HL-60 (cell line): ENCODE results near the gene ADD2.

Source experiments
- DNase-seq, 2 experiments: peaks; one replicate each; pipeline ENCODE4 v3.0.0-alpha.2; 2010 to 2020; ENCODE audit warnings: low read depth in 1 of 2, low spot score in 1 of 2
- H3K27ac ChIP-seq: fragments of 250-450 bp; sonication (Bioruptor Pico); replicated peaks from 2 replicates; pipeline ENCODE4 v1.5.1; 2020; ENCODE audit warnings: mild to moderate bottlenecking, moderate library complexity
- H3K27me3 ChIP-seq: fragments of 250-450 bp; sonication (Bioruptor Pico); 2 replicates; pipeline ENCODE4 v1.5.1; 2021; ENCODE audit warnings: mild to moderate bottlenecking, moderate library complexity; ENCODE audit not compliant: insufficient read depth, poor library complexity, severe bottlenecking
- H3K4me3 ChIP-seq: replicated peaks from 2 replicates; pipeline ENCODE4 v1.5.1; 2011; ENCODE audit warnings: mild to moderate bottlenecking, control low read depth, low read length; ENCODE audit not compliant: insufficient read depth
- GABPA ChIP-seq: IDR thresholded peaks from 2 replicates; pipeline ENCODE4 v1.6.1; 2012; ENCODE audit warnings: low read depth
- POLR2AphosphoS5 ChIP-seq: IDR thresholded peaks from 2 replicates; pipeline ENCODE4 v1.6.1; 2012; ENCODE audit warnings: low read depth
- SPI1 ChIP-seq: IDR thresholded peaks from 2 replicates; pipeline ENCODE4 v1.6.1; 2012; ENCODE audit warnings: low read depth, mild to moderate bottlenecking, borderline replicate concordance
- TF ChIP-seq, protein P1 (sequence below): IDR thresholded peaks from 2 replicates; pipeline ENCODE4 v1.6.1; 2012; ENCODE audit warnings: low read depth; ENCODE audit not compliant: insufficient replicate concordance
- TF ChIP-seq, protein P2 (sequence below): IDR thresholded peaks from one replicate; pipeline ENCODE4 v1.5.1; 2011; ENCODE audit warnings: low read length, control low read depth, inconsistent platforms; ENCODE audit not compliant: insufficient read depth

The ADD2 gene

DNA sequence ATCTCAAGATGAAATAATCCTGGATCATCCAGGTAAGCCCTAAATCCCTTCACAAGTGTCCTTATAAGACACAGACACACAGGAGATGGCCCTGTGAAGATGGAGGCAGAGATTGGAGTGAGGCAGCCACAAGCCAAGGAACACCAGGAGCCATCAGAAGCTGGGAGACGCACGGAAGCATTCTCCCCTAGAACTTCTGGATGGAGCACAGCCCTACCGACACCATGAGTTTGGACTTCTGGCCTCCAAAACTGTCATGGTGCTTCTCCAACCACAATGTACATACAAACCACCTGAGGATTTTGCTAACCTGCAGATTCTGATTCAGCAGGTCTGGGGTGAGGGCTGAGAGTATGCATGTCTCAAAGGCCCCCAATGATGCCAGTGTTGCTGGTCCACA, 42.5 kb downstream of the ADD2 start:
- Histone ChIP-seq H3K27me3 (no peaks in the 10 kb centered on the region), H3K27ac (no peak overlapping the region), H3K4me3 (no peak overlapping the region)
- DNase-seq: no peak
- TF ChIP-seq, protein P1, sequence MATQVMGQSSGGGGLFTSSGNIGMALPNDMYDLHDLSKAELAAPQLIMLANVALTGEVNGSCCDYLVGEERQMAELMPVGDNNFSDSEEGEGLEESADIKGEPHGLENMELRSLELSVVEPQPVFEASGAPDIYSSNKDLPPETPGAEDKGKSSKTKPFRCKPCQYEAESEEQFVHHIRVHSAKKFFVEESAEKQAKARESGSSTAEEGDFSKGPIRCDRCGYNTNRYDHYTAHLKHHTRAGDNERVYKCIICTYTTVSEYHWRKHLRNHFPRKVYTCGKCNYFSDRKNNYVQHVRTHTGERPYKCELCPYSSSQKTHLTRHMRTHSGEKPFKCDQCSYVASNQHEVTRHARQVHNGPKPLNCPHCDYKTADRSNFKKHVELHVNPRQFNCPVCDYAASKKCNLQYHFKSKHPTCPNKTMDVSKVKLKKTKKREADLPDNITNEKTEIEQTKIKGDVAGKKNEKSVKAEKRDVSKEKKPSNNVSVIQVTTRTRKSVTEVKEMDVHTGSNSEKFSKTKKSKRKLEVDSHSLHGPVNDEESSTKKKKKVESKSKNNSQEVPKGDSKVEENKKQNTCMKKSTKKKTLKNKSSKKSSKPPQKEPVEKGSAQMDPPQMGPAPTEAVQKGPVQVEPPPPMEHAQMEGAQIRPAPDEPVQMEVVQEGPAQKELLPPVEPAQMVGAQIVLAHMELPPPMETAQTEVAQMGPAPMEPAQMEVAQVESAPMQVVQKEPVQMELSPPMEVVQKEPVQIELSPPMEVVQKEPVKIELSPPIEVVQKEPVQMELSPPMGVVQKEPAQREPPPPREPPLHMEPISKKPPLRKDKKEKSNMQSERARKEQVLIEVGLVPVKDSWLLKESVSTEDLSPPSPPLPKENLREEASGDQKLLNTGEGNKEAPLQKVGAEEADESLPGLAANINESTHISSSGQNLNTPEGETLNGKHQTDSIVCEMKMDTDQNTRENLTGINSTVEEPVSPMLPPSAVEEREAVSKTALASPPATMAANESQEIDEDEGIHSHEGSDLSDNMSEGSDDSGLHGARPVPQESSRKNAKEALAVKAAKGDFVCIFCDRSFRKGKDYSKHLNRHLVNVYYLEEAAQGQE: no peak
- TF ChIP-seq POLR2AphosphoS5: no peak
- TF ChIP-seq, protein P2, sequence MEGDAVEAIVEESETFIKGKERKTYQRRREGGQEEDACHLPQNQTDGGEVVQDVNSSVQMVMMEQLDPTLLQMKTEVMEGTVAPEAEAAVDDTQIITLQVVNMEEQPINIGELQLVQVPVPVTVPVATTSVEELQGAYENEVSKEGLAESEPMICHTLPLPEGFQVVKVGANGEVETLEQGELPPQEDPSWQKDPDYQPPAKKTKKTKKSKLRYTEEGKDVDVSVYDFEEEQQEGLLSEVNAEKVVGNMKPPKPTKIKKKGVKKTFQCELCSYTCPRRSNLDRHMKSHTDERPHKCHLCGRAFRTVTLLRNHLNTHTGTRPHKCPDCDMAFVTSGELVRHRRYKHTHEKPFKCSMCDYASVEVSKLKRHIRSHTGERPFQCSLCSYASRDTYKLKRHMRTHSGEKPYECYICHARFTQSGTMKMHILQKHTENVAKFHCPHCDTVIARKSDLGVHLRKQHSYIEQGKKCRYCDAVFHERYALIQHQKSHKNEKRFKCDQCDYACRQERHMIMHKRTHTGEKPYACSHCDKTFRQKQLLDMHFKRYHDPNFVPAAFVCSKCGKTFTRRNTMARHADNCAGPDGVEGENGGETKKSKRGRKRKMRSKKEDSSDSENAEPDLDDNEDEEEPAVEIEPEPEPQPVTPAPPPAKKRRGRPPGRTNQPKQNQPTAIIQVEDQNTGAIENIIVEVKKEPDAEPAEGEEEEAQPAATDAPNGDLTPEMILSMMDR: no peak
- TF ChIP-seq SPI1: no peak
- TF ChIP-seq GABPA: no peak

DNA sequence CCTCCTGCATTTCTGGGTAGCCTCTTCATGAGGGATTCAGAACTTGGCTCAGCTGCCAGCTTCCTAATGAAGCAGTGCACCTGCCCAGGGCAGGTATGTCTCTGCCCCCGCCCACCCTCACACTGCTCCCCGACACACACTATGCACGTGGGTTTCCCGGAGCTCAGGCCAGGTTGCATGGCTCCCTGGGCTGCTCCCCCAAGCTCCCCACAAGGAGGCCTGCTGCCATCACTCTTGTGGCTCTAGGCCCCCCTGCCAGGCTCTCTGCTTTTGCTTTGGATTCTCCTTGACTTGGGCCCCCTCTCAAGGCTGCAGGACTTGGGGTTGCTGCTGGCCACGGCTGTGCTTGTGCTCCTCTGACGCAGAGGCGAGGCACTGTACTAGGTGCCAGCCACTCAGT, 43.6 kb downstream of the ADD2 start:
- DNase-seq: no peak
- Histone ChIP-seq H3K4me3 (no peak overlapping the region), H3K27ac (no peak overlapping the region), H3K27me3 (peaks cover 2% of the 10 kb centered on the region)
- TF ChIP-seq, protein P1: no peak
- TF ChIP-seq, protein P2: no peak
- no peak for TF ChIP-seq POLR2AphosphoS5
- TF ChIP-seq GABPA: no peak
- TF ChIP-seq SPI1: no peak

DNA sequence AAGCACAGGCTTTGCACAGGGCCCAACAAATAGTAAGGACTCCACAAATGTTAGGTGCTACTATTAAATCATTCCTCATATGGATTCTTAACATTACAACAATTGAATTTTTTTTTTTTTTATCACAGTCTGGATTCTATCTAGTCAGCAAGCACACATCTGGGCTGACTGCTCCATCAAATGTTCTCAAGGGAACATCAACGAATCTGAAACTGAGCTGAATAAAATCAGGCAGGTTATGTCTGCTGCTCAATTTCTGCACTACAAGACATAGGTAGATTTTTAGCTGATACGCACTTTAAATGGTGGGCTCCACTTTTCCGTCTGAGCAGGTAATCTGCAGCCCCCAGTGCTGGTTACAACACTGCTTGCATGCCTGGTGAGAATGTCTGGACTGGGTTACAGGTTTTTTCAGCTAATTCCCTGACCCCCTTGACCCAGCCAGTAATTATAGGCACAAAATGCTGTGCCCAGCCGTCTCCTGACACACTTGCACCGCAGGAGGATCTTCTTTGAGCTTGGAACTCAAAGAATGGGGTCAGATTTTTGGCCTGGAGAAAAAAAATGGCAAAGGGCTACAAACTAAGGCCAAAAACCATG, 44.6 kb downstream of the ADD2 start:
- peaks cover 2% of the 10 kb centered on the region for H3K27me3 ChIP-seq
- TF ChIP-seq GABPA: no peak
- H3K4me3 ChIP-seq: no peak overlapping the region
- no peak overlapping the region for H3K27ac ChIP-seq
- no peak for DNase-seq

DNA sequence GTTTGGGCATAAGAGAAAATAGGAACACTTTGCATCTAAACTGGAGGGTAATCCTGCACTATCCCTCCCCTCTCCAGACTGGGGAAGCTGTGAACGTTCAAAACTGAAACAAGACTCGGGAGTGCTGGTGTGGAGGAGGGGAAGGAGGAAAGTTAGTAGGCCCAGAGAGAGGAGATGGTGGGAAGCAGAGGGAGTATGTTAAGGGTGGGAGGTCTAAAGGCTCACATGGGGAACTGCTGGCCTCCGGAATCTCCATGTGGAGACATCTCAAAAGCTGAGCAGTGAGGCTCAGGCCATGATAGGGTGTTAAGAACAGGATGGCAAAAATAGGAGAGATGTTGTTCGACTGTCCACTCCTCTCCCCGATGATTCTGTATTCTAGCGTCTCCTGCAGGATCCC, 47.9 kb downstream of the ADD2 start:
- Histone ChIP-seq H3K27ac (no peak overlapping the region), H3K27me3 (peaks cover 4% of the 10 kb centered on the region), H3K4me3 (no peak overlapping the region)
- TF ChIP-seq, protein P2: no peak
- no peak for TF ChIP-seq POLR2AphosphoS5
- TF ChIP-seq SPI1: no peak
- no peak for TF ChIP-seq GABPA
- TF ChIP-seq, protein P1: no peak
- no peak for DNase-seq
